Vagina (tissue), 2 donors: Measurements from ENCODE around the gene PKN1.

Experiments used
- POLR2A ChIP-seq, 2 donors: fragments of 450-650 bp; IDR thresholded peaks; one replicate each; pipeline ENCODE4 v1.6.1; 2017; ENCODE audit warnings: antibody characterized with exemption in 2 of 2, mild to moderate bottlenecking in 2 of 2, moderate library complexity in 2 of 2
- POLR2AphosphoS5 ChIP-seq, 2 donors: sonication (generic); formaldehyde crosslinking; IDR thresholded peaks; one replicate each; pipeline ENCODE4 v1.9.0; 2017; ENCODE audit warnings: antibody characterized with exemption in 2 of 2, mild to moderate bottlenecking in 2 of 2, low read depth in 1 of 2; ENCODE audit not compliant: insufficient read depth in 1 of 2
- TF ChIP-seq, protein P1 (sequence below), 3 experiments: fragments of 450-650 bp in 2 of 3; fragments of 200-600 bp in 1 of 3; sonication (generic) in 1 of 3; IDR thresholded peaks; one replicate each; pipeline ENCODE4 v1.5.1; 2017 to 2019; ENCODE audit warnings: antibody characterized with exemption in 3 of 3, mild to moderate bottlenecking in 2 of 3, moderate library complexity in 2 of 3

DNA sequence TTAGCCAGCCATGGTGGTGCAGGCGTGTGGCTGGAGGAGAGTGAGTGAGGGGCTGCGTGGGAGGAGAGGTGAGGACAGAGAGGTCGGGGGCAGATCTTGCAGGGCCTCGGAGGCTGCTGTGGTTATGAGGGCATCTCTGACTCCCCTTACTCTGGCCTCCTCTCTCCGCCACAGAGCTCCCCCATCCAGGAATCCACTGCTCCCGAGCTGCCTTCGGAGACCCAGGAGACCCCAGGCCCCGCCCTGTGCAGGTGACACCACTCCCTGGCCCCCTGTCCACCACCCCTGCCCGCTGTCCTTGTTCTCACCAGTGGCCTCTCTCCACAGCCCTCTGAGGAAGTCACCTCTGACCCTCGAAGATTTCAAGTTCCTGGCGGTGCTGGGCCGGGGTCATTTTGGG is 34.3 kb downstream of the PKN1 start:
- TF ChIP-seq, protein P1, sequence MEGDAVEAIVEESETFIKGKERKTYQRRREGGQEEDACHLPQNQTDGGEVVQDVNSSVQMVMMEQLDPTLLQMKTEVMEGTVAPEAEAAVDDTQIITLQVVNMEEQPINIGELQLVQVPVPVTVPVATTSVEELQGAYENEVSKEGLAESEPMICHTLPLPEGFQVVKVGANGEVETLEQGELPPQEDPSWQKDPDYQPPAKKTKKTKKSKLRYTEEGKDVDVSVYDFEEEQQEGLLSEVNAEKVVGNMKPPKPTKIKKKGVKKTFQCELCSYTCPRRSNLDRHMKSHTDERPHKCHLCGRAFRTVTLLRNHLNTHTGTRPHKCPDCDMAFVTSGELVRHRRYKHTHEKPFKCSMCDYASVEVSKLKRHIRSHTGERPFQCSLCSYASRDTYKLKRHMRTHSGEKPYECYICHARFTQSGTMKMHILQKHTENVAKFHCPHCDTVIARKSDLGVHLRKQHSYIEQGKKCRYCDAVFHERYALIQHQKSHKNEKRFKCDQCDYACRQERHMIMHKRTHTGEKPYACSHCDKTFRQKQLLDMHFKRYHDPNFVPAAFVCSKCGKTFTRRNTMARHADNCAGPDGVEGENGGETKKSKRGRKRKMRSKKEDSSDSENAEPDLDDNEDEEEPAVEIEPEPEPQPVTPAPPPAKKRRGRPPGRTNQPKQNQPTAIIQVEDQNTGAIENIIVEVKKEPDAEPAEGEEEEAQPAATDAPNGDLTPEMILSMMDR (IDR thresholded peaks at IDR 0.05) = no peak
- TF ChIP-seq POLR2A (IDR thresholded peaks at IDR 0.05) (no peak), POLR2AphosphoS5 (IDR thresholded peaks at IDR 0.05; ENCODE audit: insufficient read depth in 1 of 2, low read depth in 1 of 2) (no peak)
